CD4-positive, alpha-beta T cell treated with Interleukin-17A for 1 hour (primary cell): Measurements from ENCODE around the gene TRPT1.

Experiments
- DNase-seq: peaks from one replicate; pipeline ENCODE4 v3.0.0-alpha.2; 2020

Gene TRPT1

GRCh38 chr11:64225608-64226506 lies at the start of gene TRPT1, which contains the start of gene NUDT22:
TRPT1 (minus strand) TSS chr11:64226186; CDS start chr11:64225860, 326 bp downstream.
NUDT22 (plus strand) TSS chr11:64226274; CDS start chr11:64226653, 379 bp downstream.
- peak; percentile 87 for DNase-seq

GRCh38 chr11:64275031-64275800 lies 49.2 kb upstream of the TRPT1 start:
- no peak for DNase-seq

GRCh38 chr11:64269540-64270220 lies 43.7 kb upstream of the TRPT1 start:
- peak; percentile 98 for DNase-seq

GRCh38 chr11:64268893-64269539 lies 43.0 kb upstream of the TRPT1 start:
- DNase-seq = peak; percentile 42

GRCh38 chr11:64268025-64268892 lies 42.3 kb upstream of the TRPT1 start:
- DNase-seq = no peak

GRCh38 chr11:64267207-64267945 lies 41.4 kb upstream of the TRPT1 start:
- no peak for DNase-seq

- no peak for DNase-seq
Measured at GRCh38 chr11:64266339-64266738, 40.4 kb upstream of the TRPT1 start.

GRCh38 chr11:64265176-64266160 lies 39.5 kb upstream of the TRPT1 start:
- DNase-seq = no peak

- no peak for DNase-seq
Measured at GRCh38 chr11:64264371-64264852, 38.4 kb upstream of the TRPT1 start.

GRCh38 chr11:64263947-64264317 lies 37.9 kb upstream of the TRPT1 start:
- DNase-seq = no peak

GRCh38 chr11:64263021-64263946 lies 37.3 kb upstream of the TRPT1 start:
- no peak for DNase-seq

GRCh38 chr11:64262271-64263002 lies 36.5 kb upstream of the TRPT1 start:
- DNase-seq = no peak

- DNase-seq = no peak
Measured at GRCh38 chr11:64261556-64262080, 35.6 kb upstream of the TRPT1 start.

- DNase-seq = no peak
Measured at GRCh38 chr11:64260147-64260708, 34.2 kb upstream of the TRPT1 start.

GRCh38 chr11:64259533-64260067 lies 33.6 kb upstream of the TRPT1 start:
- DNase-seq = no peak

GRCh38 chr11:64258946-64259532 lies 33.1 kb upstream of the TRPT1 start:
- no peak for DNase-seq
